Measurements from ENCODE around the gene TRABD2A.

GRCh38 chr2:84823788-84824187, 57.1 kb downstream of the TRABD2A start:
- TF ChIP-seq CTCF (IDR thresholded peaks at IDR 0.05) = no peak
- TF ChIP-seq POLR2A (IDR thresholded peaks at IDR 0.05) = no peak
